ENCODE results near the gene EFL1. TPM values are rescaled to one million over a fixed set of nuclear protein-coding genes. Genes with fewer than 3 reads are reported as not detected.
A peak's percentile ranks its signal among the peaks of the same experiment; 100 is the strongest.
"Not testable (repeated sequence)": the region's sequence is repeated elsewhere in the genome, so short reads cannot be mapped to it uniquely, and the experiment has no call there.

EFL1 gene
- total RNA-seq, 1 donor from 2014 or later = 17.6 TPM

- DNase-seq; intact Hi-C loops (cut with micrococcal nuclease); ATAC-seq: not testable (repeated sequence)
Measured at GRCh38 chr15:82221535-82221934, 41.0 kb downstream of the EFL1 start.

GRCh38 chr15:82216092-82216491 is 46.4 kb downstream of the EFL1 start:
- intact Hi-C loops (cut with micrococcal nuclease); DNase-seq; ATAC-seq: not testable (repeated sequence)

GRCh38 chr15:82212201-82212600 is 50.3 kb downstream of the EFL1 start:
- intact Hi-C loops (cut with micrococcal nuclease); DNase-seq; ATAC-seq: not testable (repeated sequence)

- DNase-seq; intact Hi-C loops (cut with micrococcal nuclease): not testable (repeated sequence)
- peak; percentile 78 for ATAC-seq
Measured at GRCh38 chr15:82210066-82210597, 52.4 kb downstream of the EFL1 start.

- intact Hi-C loops (cut with micrococcal nuclease); DNase-seq: not testable (repeated sequence)
- ATAC-seq = peak; percentile 45
Measured at GRCh38 chr15:82204575-82204974, 58.0 kb downstream of the EFL1 start.

- peak; percentile 85 for ATAC-seq
- intact Hi-C loops (cut with micrococcal nuclease) = no loop called here
- peak; percentile 61 for DNase-seq
Measured at GRCh38 chr15:82197733-82198594, 64.6 kb downstream of the EFL1 start.

- ATAC-seq (no peak), DNase-seq (no peak)
Measured at GRCh38 chr15:82196353-82196752, 66.2 kb downstream of the EFL1 start.

GRCh38 chr15:82195818-82196217 is 66.7 kb downstream of the EFL1 start:
- intact Hi-C loops (cut with micrococcal nuclease) = not testable (repeated sequence)
- peak; percentile 64 for DNase-seq
- peak; percentile 92 for ATAC-seq

More at GRCh38 chr15:82196353-82196752, 66.2 kb downstream of the EFL1 start:
- intact Hi-C loops (cut with micrococcal nuclease) = no loop called here

GRCh38 chr15:82194488-82194887 is 68.0 kb downstream of the EFL1 start:
- ATAC-seq = peak; percentile 73
- DNase-seq; intact Hi-C loops (cut with micrococcal nuclease): not testable (repeated sequence)

GRCh38 chr15:82193435-82193834 is 69.1 kb downstream of the EFL1 start:
- ATAC-seq; intact Hi-C loops (cut with micrococcal nuclease); DNase-seq: not testable (repeated sequence)

GRCh38 chr15:82192394-82192793 is 70.1 kb downstream of the EFL1 start:
- ATAC-seq; intact Hi-C loops (cut with micrococcal nuclease): not testable (repeated sequence)

GRCh38 chr15:82186719-82187406 is 75.7 kb downstream of the EFL1 start:
- ATAC-seq = no peak
- intact Hi-C loops (cut with micrococcal nuclease) = no loop called here
- no peak for DNase-seq

More at GRCh38 chr15:82192394-82192793, 70.1 kb downstream of the EFL1 start:
- not testable (repeated sequence) for DNase-seq

- no peak for DNase-seq
- no peak for ATAC-seq
- intact Hi-C loops (cut with micrococcal nuclease) = no loop called here
Measured at GRCh38 chr15:82186161-82186560, 76.4 kb downstream of the EFL1 start.

GRCh38 chr15:82184776-82185175 is 77.8 kb downstream of the EFL1 start:
- intact Hi-C loops (cut with micrococcal nuclease) = no loop called here
- ATAC-seq = no peak
- DNase-seq = no peak

- DNase-seq = no peak
- ATAC-seq = no peak
- intact Hi-C loops (cut with micrococcal nuclease) = no loop called here
Measured at GRCh38 chr15:82184355-82184754, 78.2 kb downstream of the EFL1 start.

GRCh38 chr15:82183121-82184031 is 79.2 kb downstream of the EFL1 start:
- DNase-seq (no peak), ATAC-seq (peak; percentile 84)
- intact Hi-C loops (cut with micrococcal nuclease) = no loop called here

GRCh38 chr15:82181371-82181770 is 81.2 kb downstream of the EFL1 start:
- DNase-seq (no peak), ATAC-seq (no peak)
- intact Hi-C loops (cut with micrococcal nuclease) = no loop called here

GRCh38 chr15:82178061-82178460 is 84.5 kb downstream of the EFL1 start:
- ATAC-seq (no peak), DNase-seq (no peak)
- intact Hi-C loops (cut with micrococcal nuclease) = no loop called here
